CD4-positive, alpha-beta T cell treated with Interleukin-1 beta for 1 hour (primary cell): Measurements from ENCODE around the gene MGAT5.

Experiments used
- DNase-seq, 2 donors: peaks; one replicate each; pipeline ENCODE4 v3.0.0-alpha.2; 2020 to 2022

Gene MGAT5

DNA sequence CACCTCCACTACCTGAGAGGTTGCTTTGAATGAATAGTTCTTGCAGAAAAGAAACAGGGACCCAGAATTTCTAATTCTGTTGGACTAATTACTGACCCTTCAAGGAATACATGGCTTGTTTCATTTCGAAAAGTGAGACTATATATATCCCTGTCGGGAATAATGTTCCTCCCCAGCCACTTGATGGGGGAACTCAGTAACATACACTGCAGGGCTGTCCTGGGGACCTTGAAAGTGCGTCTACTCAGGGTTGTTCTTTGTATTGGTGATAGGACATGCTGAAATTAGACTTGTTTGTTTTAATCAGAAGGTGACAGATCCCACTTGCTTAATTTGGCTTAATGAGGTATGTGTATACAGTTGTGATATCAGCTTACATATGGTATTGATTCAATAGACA is 25.5 kb downstream of the MGAT5 start:
- no peak for DNase-seq

DNA sequence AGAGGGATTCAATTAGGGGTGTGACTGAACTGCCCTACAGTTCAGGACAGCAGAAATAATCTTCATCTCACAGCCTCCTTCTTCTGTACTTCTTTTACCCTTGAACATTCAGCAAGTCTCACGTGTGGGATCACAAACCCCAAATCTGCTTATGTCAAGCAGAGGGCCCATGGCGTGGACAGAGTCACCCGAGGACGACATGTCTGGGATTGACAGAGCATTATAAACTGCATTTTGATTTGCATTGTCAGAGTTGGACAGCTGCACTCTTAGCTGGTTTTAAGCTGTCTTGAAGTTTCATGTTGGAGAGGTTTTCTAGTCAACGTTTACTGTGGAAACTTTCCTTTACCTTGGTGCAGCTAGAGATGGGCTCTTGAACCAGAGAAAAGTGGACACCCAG is 26.4 kb downstream of the MGAT5 start:
- no peak for DNase-seq

DNA sequence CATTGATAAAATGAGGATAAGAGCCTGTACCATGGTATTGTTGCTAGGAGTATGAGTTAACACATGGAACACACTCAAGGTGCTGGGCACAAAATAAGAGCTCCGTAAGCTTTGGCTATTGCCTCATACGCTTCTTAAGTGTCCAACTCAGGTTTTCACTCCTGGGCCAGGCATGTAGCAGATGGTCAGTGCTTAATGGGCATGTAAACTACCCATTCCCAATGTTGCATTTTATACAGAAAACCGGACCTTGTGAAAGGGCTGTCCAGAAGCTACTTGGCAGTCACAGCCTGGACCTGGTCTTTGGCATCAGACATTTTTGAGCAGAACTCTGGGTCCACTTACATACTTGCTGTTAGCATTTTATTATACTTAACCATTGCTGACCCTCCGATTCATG is 26.9 kb downstream of the MGAT5 start:
- DNase-seq, result no peak

DNA sequence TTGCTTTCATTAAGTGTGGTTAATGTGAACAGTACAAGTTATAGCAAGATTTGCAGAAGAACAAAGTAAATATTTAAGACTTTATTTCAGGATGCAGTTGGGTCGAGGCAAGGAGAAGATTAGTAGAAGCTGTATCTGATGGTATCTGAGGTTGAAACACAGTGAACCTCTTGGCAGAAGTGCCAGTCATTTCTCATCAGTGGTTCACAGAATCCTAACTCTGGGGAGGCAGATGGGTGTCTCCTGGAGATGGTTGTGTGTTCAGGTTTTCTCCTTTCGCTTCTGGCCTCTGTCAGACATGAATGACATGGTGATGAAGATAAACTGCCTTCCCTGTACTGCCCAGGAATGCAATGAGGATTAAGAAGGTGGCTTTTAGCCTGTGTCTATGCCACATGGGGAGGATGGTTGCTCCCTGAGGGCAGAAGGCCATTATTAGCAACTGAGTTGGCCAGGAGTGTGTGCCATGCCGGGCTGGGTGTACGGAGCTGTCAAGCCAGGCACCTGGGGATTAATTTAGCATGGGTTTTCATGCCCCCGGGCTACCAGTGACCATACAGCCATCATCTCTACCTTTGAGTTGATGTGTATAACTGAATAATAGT is 28.0 kb downstream of the MGAT5 start:
- no peak for DNase-seq

DNA sequence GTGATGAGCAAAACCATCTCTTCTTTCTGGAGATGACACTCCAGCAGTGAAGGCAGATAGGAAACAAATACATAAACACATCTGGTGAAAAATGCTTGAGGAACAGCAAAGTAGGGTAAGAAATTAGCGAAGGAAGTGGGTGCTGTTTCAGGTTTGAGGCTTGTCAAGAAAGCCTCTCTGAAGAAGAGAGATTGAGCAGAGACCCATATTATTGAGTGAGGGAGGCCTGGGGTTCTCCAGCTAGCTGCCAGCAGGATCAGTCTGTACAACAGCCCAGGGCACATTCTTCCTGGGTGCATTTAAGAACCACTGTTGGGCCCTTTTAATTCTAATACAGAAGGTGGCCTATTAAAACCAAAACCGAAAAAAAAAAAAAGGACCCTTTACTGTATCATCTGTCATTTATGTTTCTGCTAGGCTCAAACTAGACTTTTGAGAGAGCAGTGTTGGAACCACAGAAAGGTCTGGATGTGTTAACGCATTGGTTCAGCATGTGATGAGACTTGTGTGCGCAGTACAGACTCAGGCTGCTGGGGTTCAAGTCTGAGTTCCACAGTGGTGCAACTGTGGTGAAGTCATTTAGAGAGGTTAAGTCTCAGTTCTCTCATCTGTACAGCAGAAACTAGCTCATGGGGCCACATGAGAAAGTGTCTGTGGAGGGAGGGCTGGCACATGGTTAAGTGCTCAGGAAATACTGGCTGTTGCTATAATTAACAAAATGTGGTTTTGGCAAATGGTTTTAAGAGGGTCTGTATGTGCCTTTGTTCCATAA is 28.9 kb downstream of the MGAT5 start:
- DNase-seq, result peak in 1 of 2 donors; percentile 31

DNA sequence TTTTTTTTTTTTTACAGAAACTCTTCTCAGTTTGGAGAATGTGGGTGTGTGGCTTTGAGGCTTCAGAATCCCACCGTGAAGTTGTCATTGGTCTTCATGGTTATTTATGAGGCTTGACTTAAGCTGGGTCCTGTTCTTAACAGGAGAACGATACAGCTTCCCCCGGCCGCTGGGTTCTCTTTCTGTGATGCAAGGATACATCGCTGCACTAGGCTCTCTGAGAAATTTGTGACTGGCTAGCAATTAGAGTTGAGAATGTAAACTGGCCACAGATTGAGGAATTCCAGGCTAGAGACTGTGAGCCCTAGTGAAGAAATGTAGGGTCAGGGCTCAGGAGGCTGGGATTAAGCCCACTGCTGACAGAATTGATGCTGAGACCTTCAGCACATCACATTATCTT is 29.8 kb downstream of the MGAT5 start:
- DNase-seq, result no peak

DNA sequence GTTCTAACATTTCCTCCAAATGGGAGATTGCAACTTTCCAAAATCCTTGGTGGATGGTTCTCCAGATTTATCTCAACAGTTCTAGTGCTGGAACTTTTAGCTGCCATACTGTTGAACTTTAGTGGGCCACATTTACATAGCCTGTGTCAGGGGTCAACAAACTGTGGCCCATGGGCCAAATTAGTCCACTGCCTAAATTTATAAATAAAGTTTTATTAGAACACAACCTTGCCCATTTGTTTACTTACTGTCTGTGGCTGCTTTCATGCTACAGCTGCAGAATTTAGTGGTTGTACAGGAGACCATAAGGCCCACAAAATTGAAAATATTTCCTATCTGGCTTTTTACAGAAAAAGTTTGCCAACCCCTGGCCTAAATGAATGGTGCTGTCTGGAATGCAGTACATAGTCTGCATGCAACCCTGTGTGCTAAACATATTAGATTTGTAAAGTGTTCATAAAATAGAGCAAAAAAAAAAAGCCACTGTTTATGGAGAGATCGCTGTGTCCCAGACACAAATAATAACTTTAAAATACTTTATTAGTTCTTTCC is 30.3 kb downstream of the MGAT5 start:
- no peak for DNase-seq

DNA sequence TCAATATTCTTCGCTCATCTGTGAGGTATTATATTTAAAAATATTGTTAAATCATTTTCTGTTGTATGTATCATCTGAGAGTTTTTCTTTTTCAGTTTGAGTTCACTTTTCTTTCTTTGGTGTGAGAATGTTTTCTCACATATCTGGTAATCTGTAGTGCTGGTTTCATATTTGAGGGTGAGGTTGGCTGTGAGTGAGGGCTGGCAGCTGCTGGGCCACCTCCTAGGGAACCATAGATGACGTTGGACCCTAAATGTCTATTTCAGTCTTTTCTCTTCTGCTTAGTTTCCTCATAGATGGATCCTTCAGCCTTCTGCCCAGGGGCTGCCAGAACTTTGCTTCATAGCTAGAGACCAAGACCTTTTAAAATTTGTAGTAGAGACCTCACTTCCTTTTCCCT is 33.5 kb downstream of the MGAT5 start:
- DNase-seq, result no peak

DNA sequence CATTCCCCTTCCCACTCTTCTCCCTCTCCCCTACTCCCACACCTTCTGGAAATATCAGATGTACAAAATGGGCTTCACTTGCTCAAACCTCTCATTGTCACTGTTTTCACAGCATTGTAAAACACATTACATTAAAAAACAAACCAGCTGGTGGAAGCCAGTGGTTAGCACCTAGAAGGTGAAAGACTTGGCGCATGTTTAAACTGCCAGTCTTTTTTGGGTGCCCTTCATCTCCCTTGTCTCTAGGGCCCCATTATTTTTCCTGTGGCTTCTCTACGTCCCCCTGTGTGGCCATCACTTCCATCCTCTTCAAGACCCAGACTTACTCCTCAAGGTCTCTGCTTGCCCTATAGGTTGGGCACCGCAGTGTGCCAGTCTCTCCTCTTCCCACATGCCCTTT is 34.9 kb downstream of the MGAT5 start:
- DNase-seq, result no peak

DNA sequence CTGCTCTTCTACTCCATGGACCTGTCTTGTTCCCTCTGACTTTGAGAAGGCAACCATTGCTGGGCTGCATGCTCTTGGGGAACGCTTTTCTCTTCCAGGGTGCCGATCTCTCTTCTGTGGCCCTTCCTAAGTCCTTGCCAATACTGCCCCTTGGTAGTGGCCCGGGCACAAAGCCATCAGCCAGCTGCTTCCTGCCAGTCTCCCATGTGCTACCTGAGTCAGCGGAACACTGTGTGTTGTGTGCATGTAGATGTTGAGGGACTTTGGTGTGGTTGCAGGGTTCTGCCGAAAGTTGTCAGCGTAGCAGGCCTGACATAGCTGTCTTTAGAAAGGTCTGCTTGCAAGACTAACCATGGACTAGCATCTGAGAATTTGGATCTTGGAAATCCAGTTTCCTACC is 35.4 kb downstream of the MGAT5 start:
- no peak for DNase-seq

DNA sequence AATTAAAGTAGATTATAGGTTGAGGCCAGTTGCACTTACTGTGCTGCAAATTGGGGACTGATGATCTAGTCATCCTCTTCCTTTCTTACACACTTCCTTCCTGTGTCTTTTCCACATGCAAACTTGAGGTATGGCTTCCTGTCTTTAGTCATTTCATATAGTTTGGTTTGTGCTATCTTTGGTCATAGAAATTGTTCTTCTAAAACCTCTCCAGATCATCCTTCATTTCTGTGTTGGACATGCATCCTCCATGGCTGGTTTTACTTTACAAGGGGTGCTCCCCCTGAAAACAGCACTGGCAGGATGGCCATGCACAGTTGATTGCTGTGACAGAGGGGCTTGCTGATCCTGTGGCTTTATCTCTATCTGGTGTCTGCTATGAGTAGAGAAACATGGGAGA is 36.5 kb downstream of the MGAT5 start:
- DNase-seq, result no peak

DNA sequence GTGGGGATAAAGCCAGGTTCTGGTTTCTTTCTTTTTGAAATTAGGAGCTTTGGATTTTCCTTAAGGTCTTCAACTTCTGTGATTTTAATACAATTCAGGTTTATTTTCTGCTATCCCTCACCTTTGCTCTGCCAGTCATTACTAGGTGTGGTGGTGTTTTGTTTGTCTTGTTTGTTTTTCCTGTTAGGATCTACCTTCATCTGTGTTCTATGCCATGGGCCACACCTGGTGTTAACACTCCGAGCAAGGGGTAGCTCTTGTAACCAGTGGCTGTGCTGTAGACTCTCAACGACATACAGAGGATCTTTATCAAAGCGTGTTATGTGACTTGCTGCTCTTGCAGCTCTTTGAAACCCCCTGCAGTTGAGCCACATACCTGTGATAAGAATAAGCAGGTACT is 38.6 kb downstream of the MGAT5 start:
- DNase-seq, result no peak

DNA sequence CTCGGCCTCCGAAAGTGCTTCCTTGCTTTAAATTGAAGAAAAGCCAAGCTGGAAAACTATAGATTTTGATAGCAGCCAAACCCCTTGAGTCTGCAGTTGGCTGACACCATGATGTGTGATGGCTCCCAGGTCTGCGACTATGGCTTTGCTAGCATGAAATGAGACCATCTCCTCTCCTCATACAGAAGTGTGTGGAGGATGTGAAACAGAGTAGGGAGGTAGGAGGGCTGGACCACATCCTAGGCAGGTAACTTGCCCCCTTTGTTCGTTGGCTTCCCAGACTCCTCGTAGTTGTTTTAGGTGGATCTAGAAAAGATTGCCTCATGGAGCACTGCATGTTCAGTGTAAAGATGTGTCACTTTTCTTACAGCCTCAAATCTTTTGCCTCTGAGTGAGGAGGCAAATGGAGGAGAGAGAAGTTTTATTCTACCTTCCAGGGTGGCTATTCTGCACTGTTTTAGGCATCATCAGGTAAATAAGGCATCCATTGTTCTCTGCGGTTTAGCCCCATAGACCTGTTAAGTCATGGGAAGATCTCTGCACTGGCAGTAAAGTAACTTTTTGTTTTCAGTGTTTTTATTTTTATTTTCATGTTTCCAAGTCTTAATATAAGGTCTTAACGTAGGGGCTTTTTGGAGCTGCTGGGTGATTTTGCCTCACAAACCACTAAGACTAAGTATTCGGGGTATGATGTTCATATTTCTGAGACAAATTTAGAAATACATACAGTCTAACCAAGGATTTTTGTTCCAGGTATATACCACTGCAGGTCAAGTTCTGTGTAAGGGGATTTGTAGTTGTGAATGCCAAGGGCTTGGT is 40.1 kb downstream of the MGAT5 start:
- DNase-seq, result no peak

DNA sequence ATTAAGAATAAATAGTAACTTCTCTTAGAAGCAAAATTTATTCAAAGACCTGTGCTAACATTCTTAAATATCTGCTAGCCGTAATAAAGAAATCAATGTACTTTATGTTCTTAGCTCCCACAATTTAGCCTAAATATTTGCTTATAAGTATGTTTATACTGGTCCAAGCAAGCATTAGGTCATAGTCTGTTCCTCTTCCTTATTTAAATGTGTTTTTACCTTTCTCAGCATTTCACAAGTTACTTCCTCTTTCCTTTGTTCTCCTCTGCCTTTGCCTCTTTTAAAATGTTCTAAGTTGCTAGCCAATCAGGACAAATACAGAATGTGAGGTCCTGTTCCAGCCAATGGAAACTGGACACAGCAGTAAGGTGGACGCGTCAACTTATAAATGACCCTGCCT is 40.7 kb downstream of the MGAT5 start:
- DNase-seq, result peak in 1 of 2 donors; percentile 32

DNA sequence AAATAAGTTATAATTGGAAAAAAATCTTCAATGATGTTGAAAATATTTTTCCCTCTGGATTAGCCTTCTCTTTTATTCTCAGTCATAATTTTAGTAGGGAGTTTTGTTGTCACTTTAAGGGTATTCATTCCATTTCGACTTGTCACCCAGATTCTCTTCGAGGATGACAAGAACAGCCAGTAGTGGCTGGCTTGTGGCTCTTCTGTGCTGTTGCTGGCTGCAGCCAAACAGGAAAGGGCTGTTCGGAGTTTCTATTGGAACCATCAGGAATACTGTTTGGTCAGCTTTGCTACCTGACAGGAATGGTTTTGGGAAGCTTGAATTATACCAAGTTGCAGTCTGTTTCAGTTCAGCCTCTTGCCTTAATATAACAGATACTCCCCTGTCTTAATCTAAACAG is 41.6 kb downstream of the MGAT5 start:
- no peak for DNase-seq

DNA sequence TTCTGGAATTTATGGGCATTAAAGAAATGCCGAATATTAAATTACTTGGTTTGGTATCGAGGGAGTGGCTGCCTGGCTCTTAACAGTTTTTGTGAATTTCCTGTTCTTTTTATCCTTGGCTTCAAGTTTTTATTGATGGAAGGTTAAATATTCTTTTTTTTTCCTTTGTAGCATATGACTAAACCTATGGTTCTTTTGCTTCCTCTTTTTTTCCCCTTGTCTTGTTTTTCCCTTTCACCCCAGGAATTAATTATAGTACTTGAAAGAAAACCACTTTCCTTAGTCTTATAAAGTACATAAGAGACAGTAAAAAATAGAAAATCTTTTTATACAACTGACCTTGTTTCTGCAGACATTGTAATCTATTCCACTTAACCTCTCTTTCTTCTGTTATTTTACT is 42.4 kb downstream of the MGAT5 start:
- no peak for DNase-seq

DNA sequence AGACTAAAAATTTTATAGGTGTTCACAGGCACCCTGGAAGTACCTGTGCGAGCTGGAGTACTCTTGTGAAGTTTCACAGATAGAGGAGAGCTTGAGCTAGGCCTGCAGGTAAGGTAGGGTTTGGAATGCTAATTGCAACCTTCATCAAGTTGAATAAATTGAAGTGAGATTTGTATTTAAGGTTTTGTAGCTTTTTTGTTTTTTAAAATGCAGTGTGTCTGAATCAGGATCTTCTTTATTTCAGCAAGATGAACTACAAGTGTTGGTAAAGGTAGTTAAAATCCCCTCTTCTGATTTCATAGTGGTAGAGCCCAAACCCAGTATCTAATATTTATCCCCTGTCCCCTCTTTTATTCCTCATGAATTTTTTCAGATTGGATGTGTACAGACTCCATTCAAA is 45.5 kb downstream of the MGAT5 start:
- no peak for DNase-seq

DNA sequence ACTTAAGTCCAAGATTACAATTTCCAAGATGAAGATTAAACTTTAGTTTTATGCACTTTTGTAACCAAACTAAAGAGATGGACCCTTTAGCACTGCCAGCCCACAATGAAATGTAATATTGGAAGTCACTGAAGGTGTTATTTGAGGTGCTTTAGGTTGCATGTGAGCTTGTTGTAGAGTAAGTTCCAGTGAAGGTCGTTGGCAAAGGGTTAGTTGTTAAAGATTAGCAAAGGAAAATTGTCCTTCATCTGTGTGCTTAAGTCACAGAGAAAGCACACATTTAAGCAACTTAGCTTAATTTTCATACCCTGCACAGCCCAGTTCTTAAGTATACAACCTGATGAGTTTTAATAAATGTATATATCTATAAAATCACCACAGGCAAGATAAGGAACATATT is 46.7 kb downstream of the MGAT5 start:
- no peak for DNase-seq

DNA sequence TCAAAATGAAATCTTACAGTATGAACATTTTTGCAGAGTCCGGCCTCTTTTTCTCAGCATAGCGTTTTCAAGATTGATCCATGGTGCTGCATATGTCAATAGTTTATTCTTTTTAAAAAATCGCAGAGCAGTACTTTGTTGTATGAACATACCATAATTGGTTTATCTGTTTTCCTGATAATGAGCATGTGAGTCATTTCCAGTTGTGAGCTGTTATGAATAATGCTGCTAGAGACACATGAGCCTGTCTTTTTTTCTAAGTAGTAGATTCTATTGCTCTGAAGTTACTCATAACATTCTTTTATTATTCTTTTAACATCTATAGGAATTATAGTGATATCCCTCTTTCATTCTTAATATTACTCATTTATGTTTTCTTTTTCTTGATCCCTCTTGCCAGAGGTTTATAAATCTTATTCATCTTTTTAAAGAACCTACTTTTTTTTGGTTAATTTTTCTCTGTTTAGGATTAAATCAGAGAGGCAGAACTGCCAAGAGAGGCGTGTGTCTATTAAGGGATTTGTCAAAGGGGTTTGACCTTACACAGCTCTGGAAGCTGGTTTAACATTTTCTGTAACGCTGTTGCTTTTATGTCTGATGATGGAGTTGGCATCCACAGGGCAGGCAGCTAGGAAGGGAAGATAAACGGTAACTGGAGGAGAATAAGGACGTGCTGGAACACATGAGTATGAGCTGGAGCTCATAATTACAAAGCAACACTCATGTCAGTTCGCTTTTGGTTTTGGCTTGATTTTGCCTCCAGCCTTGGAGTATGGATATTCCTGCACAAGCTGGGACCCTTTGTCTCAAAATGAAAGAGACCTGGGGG is 47.4 kb downstream of the MGAT5 start:
- no peak for DNase-seq

DNA sequence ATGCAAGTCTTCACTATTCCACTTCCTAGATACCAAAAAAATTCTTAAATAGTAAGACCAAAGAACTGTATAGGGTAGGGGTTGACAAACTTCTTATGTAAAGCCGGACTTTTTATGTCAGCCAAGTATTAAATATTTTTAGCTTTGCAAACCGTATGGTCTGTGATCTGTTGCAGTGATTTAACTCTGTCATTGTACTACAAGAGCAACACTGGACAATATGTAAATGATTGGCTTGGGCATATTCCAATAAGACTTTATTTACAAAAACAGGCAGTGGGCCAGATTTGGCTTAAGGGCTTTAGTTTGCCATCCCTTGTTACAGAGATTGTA is 48.0 kb downstream of the MGAT5 start:
- DNase-seq, result no peak

DNA sequence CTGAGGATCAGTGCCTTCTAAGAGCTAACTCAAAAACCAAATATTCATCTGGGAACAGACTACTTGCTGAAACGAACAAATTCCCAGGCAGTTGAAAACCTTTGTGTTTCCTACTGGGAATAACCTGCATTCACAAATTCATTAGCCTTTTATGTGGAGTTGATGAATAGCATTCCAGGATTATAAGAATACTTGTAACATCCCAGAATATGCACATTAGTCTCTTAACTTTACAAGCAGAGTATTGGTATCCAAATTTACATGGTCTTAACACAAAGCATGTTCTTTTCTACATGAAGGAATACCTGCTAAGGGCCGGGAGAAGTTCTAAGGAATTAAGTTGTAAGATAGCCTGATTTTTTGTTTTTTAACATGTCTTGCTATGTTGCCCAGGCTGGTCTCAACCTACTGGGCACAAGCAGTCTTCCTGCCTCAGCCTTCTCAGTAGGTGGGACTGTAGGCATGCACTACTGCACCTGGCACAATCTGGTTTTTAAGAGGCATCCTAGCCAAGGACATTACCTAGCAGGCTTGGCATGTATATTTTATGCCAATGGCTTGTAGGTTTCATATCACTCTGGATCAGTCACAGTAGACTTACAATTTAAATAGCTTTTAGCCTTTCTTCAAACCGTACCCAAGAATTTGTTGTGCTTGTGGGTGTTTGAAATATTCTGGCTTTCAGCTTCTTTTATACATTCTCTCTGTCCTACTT is 50.7 kb downstream of the MGAT5 start:
- DNase-seq, result no peak

DNA sequence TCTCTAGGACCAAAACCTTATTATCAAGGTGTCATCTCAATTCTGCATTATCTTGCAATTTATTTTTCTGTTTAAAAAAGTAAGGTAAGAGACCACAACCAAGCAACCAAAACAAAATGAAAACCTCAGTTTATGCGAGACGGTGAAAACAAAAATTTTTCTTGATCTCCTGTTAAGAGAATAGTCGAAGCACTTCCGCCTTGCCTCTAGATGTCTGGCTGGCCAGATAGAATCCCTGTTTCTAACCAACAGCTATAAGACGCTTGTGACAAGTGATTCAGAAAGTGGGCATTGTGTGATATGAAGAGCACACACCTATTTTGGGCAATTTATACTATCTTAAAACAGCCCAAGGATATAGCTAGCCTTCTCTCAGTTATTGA is 51.2 kb downstream of the MGAT5 start:
- no peak for DNase-seq
